ENCODE data around the gene ECHS1.

ECHS1 gene

DNA sequence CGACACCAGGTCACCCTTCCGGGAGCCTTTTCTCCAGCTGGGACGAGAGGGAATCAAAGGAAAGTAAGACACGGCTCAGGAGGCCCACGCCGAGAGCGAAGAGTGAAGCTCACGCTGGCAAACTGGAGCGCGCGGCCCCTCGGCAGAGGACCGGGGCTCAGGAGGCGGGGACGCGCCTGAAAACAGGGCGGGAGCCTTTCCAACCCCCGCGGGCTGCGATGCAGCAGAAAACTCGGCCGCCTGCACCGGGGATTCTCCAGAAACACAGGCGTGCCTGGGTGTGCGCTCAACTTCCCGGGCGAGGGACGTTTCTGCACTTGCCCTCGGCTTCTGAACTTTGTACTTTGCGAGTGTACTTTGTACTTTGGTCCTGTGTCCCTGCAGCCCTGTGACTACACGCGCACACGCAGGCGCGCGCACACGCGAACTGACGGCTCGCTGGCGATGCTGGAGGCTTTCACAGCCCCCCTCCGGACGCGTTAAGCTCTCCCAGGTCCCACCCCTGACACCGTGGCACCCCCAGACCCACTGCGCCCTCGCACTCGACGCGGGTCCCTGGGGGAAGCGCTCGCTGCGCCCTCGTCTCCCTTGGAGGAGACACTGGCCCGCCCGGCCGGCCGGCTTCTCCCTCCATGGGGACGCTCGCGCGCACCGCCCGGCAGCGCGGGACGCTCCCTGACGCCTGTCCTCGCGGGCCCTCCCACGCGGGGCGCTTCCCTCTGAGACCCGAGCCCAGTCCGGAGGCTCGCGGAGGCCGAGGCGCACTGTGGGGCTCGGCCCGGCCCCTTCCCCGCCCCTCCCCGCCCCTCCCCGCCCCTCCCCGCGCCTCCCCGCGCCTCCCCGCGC lies 5.3 kb upstream of the ECHS1 start (continued):
- no peak for TF ChIP-seq ZNF626 (tag by site-specific recombination; IDR thresholded peaks at IDR 0.05)
- TF ChIP-seq ZNF621 (tag by site-specific recombination; IDR thresholded peaks at IDR 0.05): no peak
- peak; percentile 88 for TF ChIP-seq ZBTB8A (tag by site-specific recombination; IDR thresholded peaks at IDR 0.05)
- TF ChIP-seq, protein P1, sequence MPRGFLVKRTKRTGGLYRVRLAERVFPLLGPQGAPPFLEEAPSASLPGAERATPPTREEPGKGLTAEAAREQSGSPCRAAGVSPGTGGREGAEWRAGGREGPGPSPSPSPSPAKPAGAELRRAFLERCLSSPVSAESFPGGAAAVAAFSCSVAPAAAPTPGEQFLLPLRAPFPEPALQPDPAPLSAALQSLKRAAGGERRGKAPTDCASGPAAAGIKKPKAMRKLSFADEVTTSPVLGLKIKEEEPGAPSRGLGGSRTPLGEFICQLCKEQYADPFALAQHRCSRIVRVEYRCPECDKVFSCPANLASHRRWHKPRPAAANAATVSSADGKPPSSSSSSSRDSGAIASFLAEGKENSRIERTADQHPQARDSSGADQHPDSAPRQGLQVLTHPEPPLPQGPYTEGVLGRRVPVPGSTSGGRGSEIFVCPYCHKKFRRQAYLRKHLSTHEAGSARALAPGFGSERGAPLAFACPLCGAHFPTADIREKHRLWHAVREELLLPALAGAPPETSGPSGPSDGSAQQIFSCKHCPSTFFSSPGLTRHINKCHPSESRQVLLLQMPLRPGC (tag by site-specific recombination; IDR thresholded peaks at IDR 0.05): no peak
- TF ChIP-seq, protein P2, sequence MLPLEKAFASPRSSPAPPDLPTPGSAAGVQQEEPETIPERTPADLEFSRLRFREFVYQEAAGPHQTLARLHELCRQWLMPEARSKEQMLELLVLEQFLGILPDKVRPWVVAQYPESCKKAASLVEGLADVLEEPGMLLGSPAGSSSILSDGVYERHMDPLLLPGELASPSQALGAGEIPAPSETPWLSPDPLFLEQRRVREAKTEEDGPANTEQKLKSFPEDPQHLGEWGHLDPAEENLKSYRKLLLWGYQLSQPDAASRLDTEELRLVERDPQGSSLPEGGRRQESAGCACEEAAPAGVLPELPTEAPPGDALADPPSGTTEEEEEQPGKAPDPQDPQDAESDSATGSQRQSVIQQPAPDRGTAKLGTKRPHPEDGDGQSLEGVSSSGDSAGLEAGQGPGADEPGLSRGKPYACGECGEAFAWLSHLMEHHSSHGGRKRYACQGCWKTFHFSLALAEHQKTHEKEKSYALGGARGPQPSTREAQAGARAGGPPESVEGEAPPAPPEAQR (tag by site-specific recombination; IDR thresholded peaks at IDR 0.05): no peak
- no peak for TF ChIP-seq ZNF155 (tag by site-specific recombination; IDR thresholded peaks at IDR 0.05)
- TF ChIP-seq MYNN (tag by site-specific recombination; IDR thresholded peaks at IDR 0.05; ENCODE audit: borderline replicate concordance): no peak
- TF ChIP-seq ZNF23 (tag by site-specific recombination; IDR thresholded peaks at IDR 0.05; ENCODE audit: borderline replicate concordance): no peak
- no peak for TF ChIP-seq ZNF560 (tag by site-specific recombination; IDR thresholded peaks at IDR 0.05; ENCODE audit: borderline replicate concordance)
- TF ChIP-seq, protein P3, sequence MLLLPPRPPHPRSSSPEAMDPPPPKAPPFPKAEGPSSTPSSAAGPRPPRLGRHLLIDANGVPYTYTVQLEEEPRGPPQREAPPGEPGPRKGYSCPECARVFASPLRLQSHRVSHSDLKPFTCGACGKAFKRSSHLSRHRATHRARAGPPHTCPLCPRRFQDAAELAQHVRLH (tag by site-specific recombination; IDR thresholded peaks at IDR 0.05): no peak
- peak; percentile 28; the same call in 1 of the 2 replicates for TF ChIP-seq SP7 (tag by site-specific recombination; IDR thresholded peaks at IDR 0.05)
- TF ChIP-seq, protein P4, sequence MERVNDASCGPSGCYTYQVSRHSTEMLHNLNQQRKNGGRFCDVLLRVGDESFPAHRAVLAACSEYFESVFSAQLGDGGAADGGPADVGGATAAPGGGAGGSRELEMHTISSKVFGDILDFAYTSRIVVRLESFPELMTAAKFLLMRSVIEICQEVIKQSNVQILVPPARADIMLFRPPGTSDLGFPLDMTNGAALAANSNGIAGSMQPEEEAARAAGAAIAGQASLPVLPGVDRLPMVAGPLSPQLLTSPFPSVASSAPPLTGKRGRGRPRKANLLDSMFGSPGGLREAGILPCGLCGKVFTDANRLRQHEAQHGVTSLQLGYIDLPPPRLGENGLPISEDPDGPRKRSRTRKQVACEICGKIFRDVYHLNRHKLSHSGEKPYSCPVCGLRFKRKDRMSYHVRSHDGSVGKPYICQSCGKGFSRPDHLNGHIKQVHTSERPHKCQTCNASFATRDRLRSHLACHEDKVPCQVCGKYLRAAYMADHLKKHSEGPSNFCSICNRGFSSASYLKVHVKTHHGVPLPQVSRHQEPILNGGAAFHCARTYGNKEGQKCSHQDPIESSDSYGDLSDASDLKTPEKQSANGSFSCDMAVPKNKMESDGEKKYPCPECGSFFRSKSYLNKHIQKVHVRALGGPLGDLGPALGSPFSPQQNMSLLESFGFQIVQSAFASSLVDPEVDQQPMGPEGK (tag by site-specific recombination; IDR thresholded peaks at IDR 0.05): no peak; the same call in 1 of the 2 replicates
- TF ChIP-seq ZNF133 (tag by site-specific recombination; IDR thresholded peaks at IDR 0.05): no peak
- TF ChIP-seq ZNF394 (tag by site-specific recombination; IDR thresholded peaks at IDR 0.05; ENCODE audit: borderline replicate concordance): no peak
- TF ChIP-seq ZNF211 (tag by site-specific recombination; IDR thresholded peaks at IDR 0.05; ENCODE audit: low read depth): no peak
- no peak for TF ChIP-seq WT1 (tag by site-specific recombination; IDR thresholded peaks at IDR 0.05)
- no peak for TF ChIP-seq ZNF169 (tag by site-specific recombination; IDR thresholded peaks at IDR 0.05)
- TF ChIP-seq ZNF157 (tag by site-specific recombination; IDR thresholded peaks at IDR 0.05): no peak
- no peak for TF ChIP-seq HOXC10 (CRISPR knock-in tag; IDR thresholded peaks at IDR 0.05)
- no peak for TF ChIP-seq BCL11A (tag by site-specific recombination; IDR thresholded peaks at IDR 0.05; ENCODE audit: low read depth)

DNA sequence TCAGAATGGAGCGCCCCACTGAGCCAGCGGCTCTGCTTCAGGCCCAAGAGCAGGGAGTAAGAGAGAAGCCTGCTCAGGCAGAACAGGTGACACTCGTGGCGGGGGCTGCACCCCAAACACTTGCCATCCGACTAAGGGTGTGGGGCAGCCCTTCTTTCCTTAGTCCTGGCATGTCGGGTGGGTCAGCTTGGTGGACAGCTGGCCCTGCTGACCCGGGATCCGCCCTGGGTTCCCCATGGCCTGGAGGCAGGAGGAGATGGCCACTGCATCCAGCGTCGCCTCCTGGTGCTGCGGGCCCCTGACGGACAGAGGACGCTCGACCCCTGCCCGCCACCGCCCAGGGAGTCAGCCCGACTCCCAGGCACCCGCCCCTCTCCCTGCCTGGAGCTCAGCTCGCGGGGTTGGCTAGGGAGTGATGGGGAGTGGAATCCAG lies 4.7 kb upstream of the ECHS1 start:
- ChIA-PET CTCF (interaction anchor here (1.3 kb wide), 1 partner anchor 48 kb away, joined by 6 read pairs; no protein-coding TSS in a partner anchor), POLR2A (interaction anchor here (1.0 to 1.4 kb wide), 3 partner anchors 9 to 16 kb away, joined by 3 to 5 read pairs (median 3); no protein-coding TSS in a partner anchor)

More for the DNA sequence above, 4.7 kb upstream of the ECHS1 start:
- H3K27ac ChIP-seq (ENCODE audit: extremely low read depth, low read depth, low read length): no peak overlapping the region; the same call in 1 of the 2 replicates
- peak overlapping the region; percentile 50 for H3K4me3 ChIP-seq (ENCODE audit: low read depth, low read length)
- TF ChIP-seq, protein P5, sequence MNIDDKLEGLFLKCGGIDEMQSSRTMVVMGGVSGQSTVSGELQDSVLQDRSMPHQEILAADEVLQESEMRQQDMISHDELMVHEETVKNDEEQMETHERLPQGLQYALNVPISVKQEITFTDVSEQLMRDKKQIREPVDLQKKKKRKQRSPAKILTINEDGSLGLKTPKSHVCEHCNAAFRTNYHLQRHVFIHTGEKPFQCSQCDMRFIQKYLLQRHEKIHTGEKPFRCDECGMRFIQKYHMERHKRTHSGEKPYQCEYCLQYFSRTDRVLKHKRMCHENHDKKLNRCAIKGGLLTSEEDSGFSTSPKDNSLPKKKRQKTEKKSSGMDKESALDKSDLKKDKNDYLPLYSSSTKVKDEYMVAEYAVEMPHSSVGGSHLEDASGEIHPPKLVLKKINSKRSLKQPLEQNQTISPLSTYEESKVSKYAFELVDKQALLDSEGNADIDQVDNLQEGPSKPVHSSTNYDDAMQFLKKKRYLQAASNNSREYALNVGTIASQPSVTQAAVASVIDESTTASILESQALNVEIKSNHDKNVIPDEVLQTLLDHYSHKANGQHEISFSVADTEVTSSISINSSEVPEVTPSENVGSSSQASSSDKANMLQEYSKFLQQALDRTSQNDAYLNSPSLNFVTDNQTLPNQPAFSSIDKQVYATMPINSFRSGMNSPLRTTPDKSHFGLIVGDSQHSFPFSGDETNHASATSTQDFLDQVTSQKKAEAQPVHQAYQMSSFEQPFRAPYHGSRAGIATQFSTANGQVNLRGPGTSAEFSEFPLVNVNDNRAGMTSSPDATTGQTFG (tag by site-specific recombination; IDR thresholded peaks at IDR 0.05; ENCODE audit: borderline replicate concordance): no peak
- TF ChIP-seq KLF1 (tag by site-specific recombination; IDR thresholded peaks at IDR 0.05): 0 out of 2 replicates have a peak, but pooled peaks have one; percentile 41
- H3K36me3 ChIP-seq (ENCODE audit: control insufficient read depth in 2 of 2, insufficient read depth in 1 of 2, low read length in 2 of 2): no peaks in the 10 kb centered on the region
- peaks cover 9% of the 10 kb centered on the region for H3K4me1 ChIP-seq (ENCODE audit: control insufficient read depth, insufficient read depth, low read length)
- H3K9me3 ChIP-seq (ENCODE audit: control insufficient read depth, insufficient read depth, low read depth, low read length): no peaks in the 10 kb centered on the region
